GM03348 (cell line): ENCODE results near the gene CYP2C18.
"Not testable (repeated sequence)": the region's sequence is repeated elsewhere in the genome, so short reads cannot be mapped to it uniquely, and the experiment has no call there.

ENCODE experiments used
- DNase-seq: peaks from one replicate; pipeline ENCODE4 v3.0.0; 2012; ENCODE audit warnings: low spot score

Gene CYP2C18

GRCh38 chr10:94683214-94684054 is at the start of gene CYP2C18:
Gene CYP2C18 (plus strand): TSS chr10:94683729. CDS start chr10:94683820, 91 bp downstream.
- DNase-seq = no peak

- DNase-seq = not testable (repeated sequence)
These were observed 45.4 kb upstream of the CYP2C18 start for GRCh38 chr10:94638097-94638496.

- no peak for DNase-seq
These were observed 43.6 kb upstream of the CYP2C18 start for GRCh38 chr10:94639902-94640301.

- no peak for DNase-seq
These were observed 43.0 kb upstream of the CYP2C18 start for GRCh38 chr10:94640562-94640961.

- DNase-seq = no peak
These were observed 42.0 kb upstream of the CYP2C18 start for GRCh38 chr10:94641480-94641879.

GRCh38 chr10:94644352-94644751 is 39.2 kb upstream of the CYP2C18 start:
- no peak for DNase-seq

- DNase-seq = no peak
These were observed 38.2 kb upstream of the CYP2C18 start for GRCh38 chr10:94645285-94645684.

GRCh38 chr10:94655201-94655600 is 28.3 kb upstream of the CYP2C18 start:
- not testable (repeated sequence) for DNase-seq

- not testable (repeated sequence) for DNase-seq
These were observed 20.5 kb upstream of the CYP2C18 start for GRCh38 chr10:94663061-94663460.

GRCh38 chr10:94666391-94667102 is 17.0 kb upstream of the CYP2C18 start:
- no peak for DNase-seq

GRCh38 chr10:94673614-94674321 is 9.8 kb upstream of the CYP2C18 start:
- no peak for DNase-seq

- no peak for DNase-seq
These were observed 7.0 kb upstream of the CYP2C18 start for GRCh38 chr10:94676496-94676895.

GRCh38 chr10:94677691-94678090 is 5.8 kb upstream of the CYP2C18 start:
- no peak for DNase-seq

- no peak for DNase-seq
These were observed 5.1 kb upstream of the CYP2C18 start for GRCh38 chr10:94678475-94678874.

- no peak for DNase-seq
These were observed 3.0 kb upstream of the CYP2C18 start for GRCh38 chr10:94680544-94680943.

- DNase-seq = not testable (repeated sequence)
These were observed 893 bp upstream of the CYP2C18 start for GRCh38 chr10:94682636-94683035.

- DNase-seq = no peak
These were observed 4.2 kb downstream of the CYP2C18 start for GRCh38 chr10:94687625-94688248.

- DNase-seq = no peak
These were observed 22.6 kb downstream of the CYP2C18 start for GRCh38 chr10:94706089-94706488.

GRCh38 chr10:94710578-94710977 is 27.0 kb downstream of the CYP2C18 start:
- no peak for DNase-seq

GRCh38 chr10:94725871-94726270 is 42.3 kb downstream of the CYP2C18 start:
- DNase-seq = no peak

- no peak for DNase-seq
These were observed 51.7 kb downstream of the CYP2C18 start for GRCh38 chr10:94735197-94735596.

- DNase-seq = no peak
These were observed 55.1 kb downstream of the CYP2C18 start for GRCh38 chr10:94738588-94738987.
